GM23248 (cell line): ENCODE data around the gene MTCH2. TPM values are rescaled to one million over a fixed set of nuclear protein-coding genes. Genes with fewer than 3 reads are reported as not detected.

Experiments
- DNase-seq: peaks from one replicate; pipeline ENCODE4 v3.0.0-alpha.2; 2015
- H2AFZ ChIP-seq: fragments of 200-600 bp; sonication (generic); 2 replicates; pipeline ENCODE4 v1.6.1; 2016; ENCODE audit warnings: antibody characterized with exemption
- H3F3A ChIP-seq: fragments of 200-600 bp; sonication (generic); 2 replicates; pipeline ENCODE4 v1.6.1; 2016; ENCODE audit warnings: mild to moderate bottlenecking, antibody characterized with exemption, mixed run types; ENCODE audit not compliant: insufficient read depth
- H3K27ac ChIP-seq: fragments of 200-600 bp; sonication (generic); 2 replicates; pipeline ENCODE4 v1.5.1; 2016; ENCODE audit warnings: mild to moderate bottlenecking
- H3K27me3 ChIP-seq: fragments of 200-600 bp; sonication (generic); replicated peaks from 2 replicates; pipeline ENCODE4 v1.6.1; 2016; ENCODE audit warnings: mild to moderate bottlenecking; ENCODE audit not compliant: insufficient read depth
- H3K36me3 ChIP-seq: fragments of 200-600 bp; sonication (generic); 2 replicates; pipeline ENCODE4 v1.6.1; 2016; ENCODE audit warnings: low read depth, mild to moderate bottlenecking
- H3K4me1 ChIP-seq: fragments of 200-600 bp; sonication (generic); 2 replicates; pipeline ENCODE4 v1.6.1; 2016; ENCODE audit warnings: mild to moderate bottlenecking; ENCODE audit not compliant: insufficient read depth
- H3K4me2 ChIP-seq: fragments of 200-600 bp; sonication (generic); one replicate; pipeline ENCODE4 v1.6.1; 2016; ENCODE audit warnings: mild to moderate bottlenecking; ENCODE audit not compliant: unreplicated experiment
- H3K4me3 ChIP-seq: fragments of 200-600 bp; sonication (generic); 2 replicates; pipeline ENCODE4 v1.5.1; 2016; ENCODE audit warnings: mild to moderate bottlenecking
- H3K79me2 ChIP-seq: fragments of 200-600 bp; sonication (generic); 2 replicates; pipeline ENCODE4 v1.6.1; 2016; ENCODE audit warnings: mild to moderate bottlenecking; ENCODE audit not compliant: insufficient read depth
- H3K9ac ChIP-seq: fragments of 200-600 bp; sonication (generic); 2 replicates; pipeline ENCODE4 v1.6.1; 2016; ENCODE audit warnings: mild to moderate bottlenecking
- H3K9me2 ChIP-seq: fragments of 200-600 bp; sonication (generic); 2 replicates; pipeline ENCODE4 v1.6.1; 2016; ENCODE audit warnings: mixed run types, mild to moderate bottlenecking, moderate library complexity; ENCODE audit not compliant: insufficient read depth
- H3K9me3 ChIP-seq: fragments of 200-600 bp; sonication (generic); one replicate; pipeline ENCODE4 v1.6.1; 2017; ENCODE audit warnings: low read depth
- H4K20me1 ChIP-seq: fragments of 200-600 bp; sonication (generic); 2 replicates; pipeline ENCODE4 v1.6.0; 2016; ENCODE audit not compliant: insufficient read depth
- EZH2 ChIP-seq: fragments of 200-600 bp; sonication (generic); IDR thresholded peaks from 2 replicates; pipeline ENCODE4 v1.6.1; 2018; ENCODE audit warnings: antibody characterized with exemption, mild to moderate bottlenecking; ENCODE audit not compliant: insufficient read depth, poor library complexity, severe bottlenecking
- EZH2phosphoT487 ChIP-seq: fragments of 200-600 bp; sonication (generic); IDR thresholded peaks from 2 replicates; pipeline ENCODE4 v1.6.1; 2018; ENCODE audit warnings: antibody characterized with exemption, moderate library complexity, mild to moderate bottlenecking, low read depth; ENCODE audit not compliant: insufficient read depth
- WGBS, 2 experiments: methylation state at CpG; one replicate each; pipeline ENCODE4 v1.1.6; 2015 to 2017; ENCODE audit warnings: low lambda C conversion rate in 2 of 2, low coverage in 1 of 2; ENCODE audit errors: missing lambda C conversion rate in 2 of 2; 5-methylcytosine and 5-hydroxymethylcytosine counted together
- in situ Hi-C: fragments of 300-500 bp; cut with MboI; formaldehyde crosslinking; loops from 2 replicates; pipeline ENCODE4 v1.15.0; 2020
- polyA plus RNA-seq: library from polyadenylated mRNA; unstranded; fragments of >200 nt; fragmentation: Nextera tagmentation; extraction: Ambion mirVana; gene quantifications from 2 replicates; pipeline ENCODE4 v1.2.1, GENCODE V29; 2016
- total RNA-seq: library from RNA; depleted of rRNA; stranded (reverse); fragments of >200 nt; shearing (Covaris generic); gene quantifications from 2 replicates; pipeline ENCODE4 v1.2.3, GENCODE V29; 2014

MTCH2 gene
- total and polyA plus RNA-seq, 2 experiments from 2014 or later = 84.2 to 169 TPM

DNA sequence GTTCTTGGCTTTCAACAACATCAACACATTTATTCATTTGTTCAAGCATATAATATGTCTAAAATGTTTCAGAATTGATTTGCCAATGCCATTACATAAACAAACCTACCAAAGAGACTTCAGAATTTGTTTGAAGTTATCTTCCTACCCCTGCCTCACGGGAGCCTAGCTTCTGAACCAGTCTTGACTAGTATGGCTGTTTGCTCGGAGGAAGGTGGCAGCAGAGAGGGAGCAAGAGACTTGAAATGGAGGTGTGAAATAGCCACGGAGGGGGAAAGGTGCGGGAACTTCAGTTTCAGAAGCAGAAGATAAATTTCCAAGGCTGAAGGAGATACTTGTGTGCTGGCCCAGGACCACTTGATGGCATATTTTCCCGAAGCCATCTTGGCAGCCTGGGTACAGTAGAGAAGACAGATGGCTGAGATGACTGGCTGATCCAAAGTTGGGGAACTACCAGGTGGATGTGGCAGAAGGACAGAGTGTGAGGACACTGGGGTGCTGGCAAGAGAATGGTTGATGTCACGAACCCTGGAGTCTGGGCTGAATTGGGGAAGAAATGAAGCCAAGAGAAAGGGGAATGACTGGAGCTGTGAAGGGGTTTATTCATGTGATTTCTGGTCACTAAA is 14.0 kb upstream of the MTCH2 start:
- in situ Hi-C loops = no loop called here
- H3K79me2 ChIP-seq = no peaks in the 10 kb centered on the region
- H3K4me3 ChIP-seq = no peak overlapping the region
- no peak overlapping the region for H2AFZ ChIP-seq
- H3K9me3 ChIP-seq = no peaks in the 10 kb centered on the region
- H3K9me2 ChIP-seq = no peaks in the 10 kb centered on the region
- TF ChIP-seq EZH2phosphoT487 = no peak
- no peak for TF ChIP-seq EZH2
- H3K9ac ChIP-seq = no peak overlapping the region
- H4K20me1 ChIP-seq = no peaks in the 10 kb centered on the region
- H3K27ac ChIP-seq = no peak overlapping the region
- WGBS, 2 experiments = 46% methylated on average over 6 of the region's 6 CpGs
- no peaks in the 10 kb centered on the region for H3K4me1 ChIP-seq
- no peak for DNase-seq
- H3K27me3 ChIP-seq = no peaks in the 10 kb centered on the region
- H3K4me2 ChIP-seq = no peak overlapping the region
- H3F3A ChIP-seq = no peaks in the 10 kb centered on the region
- H3K36me3 ChIP-seq = no peaks in the 10 kb centered on the region

DNA sequence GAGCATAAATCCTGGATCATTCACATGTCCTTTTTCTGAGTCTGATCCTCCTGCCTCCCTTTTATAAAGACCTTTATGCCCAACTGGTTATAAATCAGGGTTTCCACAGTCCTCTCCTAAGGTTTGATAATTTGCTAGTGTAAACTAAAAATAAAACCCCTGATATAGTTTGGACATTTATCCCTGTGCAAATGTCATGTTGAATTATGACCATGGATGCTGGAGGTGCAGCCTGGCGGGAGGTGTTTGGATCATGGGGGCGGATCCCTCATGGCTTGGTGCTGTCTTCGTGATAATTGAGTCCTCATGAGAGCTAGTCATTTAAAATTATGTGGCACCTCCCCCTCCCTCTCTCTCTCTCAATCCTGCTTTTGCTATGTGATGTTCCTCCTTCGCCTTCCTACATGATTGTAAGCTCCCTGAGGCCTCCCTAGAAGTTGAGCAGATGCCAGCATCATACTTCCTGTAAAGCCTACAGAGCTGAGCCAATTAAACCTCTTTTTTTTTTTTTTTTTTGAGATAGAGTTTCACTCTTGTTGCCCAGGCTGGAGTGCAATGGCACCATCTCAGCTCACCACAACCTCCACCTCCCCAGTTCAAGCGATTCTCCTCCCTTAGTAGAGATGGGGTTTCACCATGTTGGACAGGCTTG is 9.6 kb upstream of the MTCH2 start:
- Histone ChIP-seq H3K36me3 (no peaks in the 10 kb centered on the region), H3F3A (no peaks in the 10 kb centered on the region), H3K4me1 (no peaks in the 10 kb centered on the region), H4K20me1 (no peaks in the 10 kb centered on the region), H2AFZ (no peak overlapping the region), H3K27ac (no peak overlapping the region), H3K9me2 (no peaks in the 10 kb centered on the region), H3K79me2 (no peaks in the 10 kb centered on the region), H3K27me3 (no peaks in the 10 kb centered on the region), H3K4me2 (no peak overlapping the region), H3K9me3 (no peaks in the 10 kb centered on the region), H3K9ac (no peak overlapping the region), H3K4me3 (no peak overlapping the region)
- 69 to 74% methylated on average over 5 of the region's 5 CpGs for WGBS, 2 experiments
- in situ Hi-C loops = no loop called here
- TF ChIP-seq EZH2 (no peak), EZH2phosphoT487 (no peak)
- no peak for DNase-seq

DNA sequence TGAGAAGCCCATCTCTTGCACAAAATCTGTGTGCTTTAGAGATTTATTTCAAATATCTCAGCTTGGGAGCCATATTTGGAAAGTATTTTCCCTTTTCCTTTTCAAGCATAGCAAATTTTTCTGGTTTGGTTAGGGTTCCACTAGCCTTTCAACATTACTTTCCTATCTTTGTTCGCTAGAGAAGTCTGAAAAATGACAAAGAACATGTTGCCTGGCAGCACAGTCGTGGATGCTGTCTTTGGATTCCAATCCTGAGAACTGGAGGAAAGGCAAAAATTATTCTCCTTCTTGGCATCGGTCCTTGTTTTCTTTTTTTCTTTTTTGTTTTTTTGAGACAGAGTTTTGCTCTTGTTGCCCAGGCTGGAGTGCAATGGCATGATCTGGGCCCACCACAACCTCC is 6.9 kb upstream of the MTCH2 start:
- Histone ChIP-seq H2AFZ (no peak overlapping the region), H3K4me3 (no peak overlapping the region), H3K9ac (no peak overlapping the region), H3K9me2 (no peaks in the 10 kb centered on the region), H3K4me2 (no peak overlapping the region), H3K79me2 (no peaks in the 10 kb centered on the region), H3K27ac (no peak overlapping the region), H3K4me1 (no peaks in the 10 kb centered on the region), H3F3A (no peaks in the 10 kb centered on the region), H3K36me3 (no peaks in the 10 kb centered on the region), H3K9me3 (no peaks in the 10 kb centered on the region), H4K20me1 (no peaks in the 10 kb centered on the region), H3K27me3 (no peaks in the 10 kb centered on the region)
- in situ Hi-C loops = no loop called here
- no peak for TF ChIP-seq EZH2
- TF ChIP-seq EZH2phosphoT487 = no peak
- WGBS, 2 experiments = 56 to 65% methylated on average over 3 of the region's 3 CpGs
- no peak for DNase-seq

DNA sequence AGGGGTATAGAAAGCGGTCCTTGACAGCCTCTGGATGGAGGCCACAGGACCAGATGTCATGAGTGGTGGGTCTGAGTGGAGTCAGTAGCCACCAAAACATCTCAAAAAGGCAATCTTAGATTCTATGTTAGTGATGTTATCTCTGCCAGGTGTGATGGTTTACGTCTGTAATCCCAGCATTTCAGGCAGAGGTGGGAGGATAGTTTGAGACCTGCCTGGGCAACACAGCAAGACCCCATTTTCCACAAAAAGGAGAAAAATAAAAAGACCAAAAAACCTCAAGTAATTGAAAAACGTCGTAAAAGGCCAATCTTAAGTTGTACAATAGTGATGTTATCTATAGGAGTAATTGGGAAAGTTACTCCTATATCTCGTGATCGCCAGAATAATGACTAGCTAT is 3.7 kb upstream of the MTCH2 start:
- no peak overlapping the region for H3K4me3 ChIP-seq
- no peaks in the 10 kb centered on the region for H3K36me3 ChIP-seq
- in situ Hi-C loops = no loop called here
- no peaks in the 10 kb centered on the region for H3K9me3 ChIP-seq
- DNase-seq = no peak
- H2AFZ ChIP-seq = no peak overlapping the region
- H3K79me2 ChIP-seq = peaks cover 11% of the 10 kb centered on the region
- H3K27me3 ChIP-seq = no peaks in the 10 kb centered on the region
- peaks cover 5% of the 10 kb centered on the region for H3K4me1 ChIP-seq
- no peaks in the 10 kb centered on the region for H3K9me2 ChIP-seq
- TF ChIP-seq EZH2 = no peak
- no peak for TF ChIP-seq EZH2phosphoT487
- H3K9ac ChIP-seq = no peak overlapping the region
- WGBS, 2 experiments = 72% methylated on average over 6 of the region's 6 CpGs
- no peaks in the 10 kb centered on the region for H4K20me1 ChIP-seq
- H3F3A ChIP-seq = no peaks in the 10 kb centered on the region
- no peak overlapping the region for H3K27ac ChIP-seq
- H3K4me2 ChIP-seq = no peak overlapping the region
